HG03521 (cell line): Measurements from ENCODE around the gene KCNA4.
"Not testable (repeated sequence)": the region's sequence is repeated elsewhere in the genome, so short reads cannot be mapped to it uniquely, and the experiment has no call there.

ENCODE experiments used
- ATAC-seq: cut with Tn5 transposase; IDR thresholded peaks from one replicate; pipeline ENCODE4 v1.9.1; 2021; ENCODE audit warnings: mild to moderate bottlenecking, moderate library complexity; ENCODE audit not compliant: unreplicated experiment

Gene KCNA4

GRCh38 chr11:30000986-30001750 is 15.7 kb downstream of the KCNA4 start:
- ATAC-seq = no peak

DNA sequence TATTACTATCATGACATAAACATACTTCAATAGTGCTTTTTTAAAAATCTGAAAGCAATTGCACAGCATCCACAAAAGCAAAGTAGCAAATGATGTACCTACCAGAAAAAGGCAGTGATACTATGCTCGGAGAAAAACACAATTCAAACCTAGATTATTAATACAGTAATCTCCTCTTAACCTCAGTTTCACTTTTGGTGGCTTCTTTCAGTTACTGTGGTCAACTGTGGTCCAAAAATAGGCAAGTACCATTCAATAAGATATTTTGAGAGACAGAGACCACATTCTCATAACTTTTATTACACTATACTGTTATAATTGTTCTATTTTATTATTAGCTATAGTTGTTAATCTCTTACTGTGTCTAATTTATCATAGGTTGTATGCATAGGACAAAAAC is 20.8 kb downstream of the KCNA4 start:
- ATAC-seq = peak; percentile 72

GRCh38 chr11:29989174-29989970 is 27.5 kb downstream of the KCNA4 start:
- no peak for ATAC-seq

- no peak for ATAC-seq
Observed at GRCh38 chr11:29985248-29985647, 31.6 kb downstream of the KCNA4 start.

- no peak for ATAC-seq
Observed at GRCh38 chr11:29984544-29984943, 32.3 kb downstream of the KCNA4 start.

GRCh38 chr11:29978549-29978948 is 38.3 kb downstream of the KCNA4 start:
- no peak for ATAC-seq

- not testable (repeated sequence) for ATAC-seq
Observed at GRCh38 chr11:29975580-29975979, 41.2 kb downstream of the KCNA4 start.

DNA sequence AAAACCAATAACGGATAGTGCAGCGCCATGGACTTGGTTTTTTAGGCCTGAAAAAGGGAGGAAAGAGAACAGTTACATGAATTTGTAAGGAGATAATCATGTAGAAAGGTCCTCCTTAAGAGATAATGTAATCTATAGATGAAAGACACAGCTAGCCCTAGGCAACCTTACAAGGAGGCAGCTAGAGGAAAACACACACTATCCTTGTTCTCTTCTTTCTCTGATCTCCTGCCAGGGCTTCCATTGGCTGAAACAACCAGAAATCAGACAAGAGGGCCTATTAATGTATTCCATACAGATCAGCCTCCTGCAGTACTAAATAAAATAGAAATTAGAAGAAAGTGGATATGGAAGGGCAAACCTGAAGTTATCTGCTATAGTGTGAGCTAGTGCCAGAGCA is 53.0 kb downstream of the KCNA4 start:
- no peak for ATAC-seq

DNA sequence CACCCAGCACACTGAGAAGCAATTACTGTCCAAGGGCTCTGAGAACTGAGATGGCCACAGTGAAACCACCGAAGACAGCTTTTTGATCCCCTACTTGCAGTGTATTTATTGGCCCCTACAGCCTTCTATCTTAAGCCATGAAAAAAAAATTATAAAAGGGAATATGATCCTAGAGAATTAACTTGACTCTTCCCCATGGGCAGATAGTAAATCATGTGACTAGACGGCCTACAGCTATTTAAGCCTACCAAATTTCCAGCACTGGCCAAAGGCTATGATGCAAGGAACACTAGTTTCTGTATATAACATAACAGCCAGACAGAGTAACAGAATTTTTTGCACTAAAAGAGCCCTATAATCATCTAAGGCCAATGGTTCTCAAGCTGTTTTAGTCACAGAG is 53.8 kb downstream of the KCNA4 start:
- no peak for ATAC-seq

DNA sequence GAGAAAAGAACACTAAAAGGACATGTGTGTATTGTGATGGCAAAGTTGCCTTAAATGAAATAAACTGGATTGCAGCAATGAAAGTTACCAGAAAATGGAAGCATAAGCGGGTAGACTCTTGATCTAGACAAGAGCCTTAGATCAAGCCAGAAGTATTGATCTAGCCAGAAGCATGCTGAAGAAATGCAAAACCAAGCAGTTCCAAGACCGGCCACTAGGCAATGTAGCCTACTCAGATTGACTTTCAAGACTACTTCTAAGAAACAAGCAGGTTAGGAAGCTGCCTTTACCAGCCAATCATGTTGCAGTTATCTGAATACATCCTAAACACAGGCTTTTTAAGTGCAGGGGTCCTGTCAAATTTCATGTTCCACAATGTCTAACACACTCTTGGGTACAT is 54.6 kb downstream of the KCNA4 start:
- no peak for ATAC-seq
